Activated naive CD8-positive, alpha-beta T cell (primary cell): ENCODE results near the gene CFAP77.
A peak's percentile ranks its signal among the peaks of the same experiment; 100 is the strongest.
"Not testable (repeated sequence)": the region's sequence is repeated elsewhere in the genome, so short reads cannot be mapped to it uniquely, and the experiment has no call there.

Experiments
- H3K27ac Mint-ChIP-seq: one replicate; pipeline ENCODE4 v1.8.0; 2021; ENCODE audit warnings: mixed read lengths
- H3K27me3 Mint-ChIP-seq: one replicate; pipeline ENCODE4 v1.8.0; 2021; ENCODE audit warnings: mixed read lengths
- H3K36me3 Mint-ChIP-seq: one replicate; pipeline ENCODE4 v1.8.0; 2021; ENCODE audit warnings: mixed read lengths
- H3K4me1 Mint-ChIP-seq: one replicate; pipeline ENCODE4 v1.8.0; 2021; ENCODE audit warnings: low read depth, mixed read lengths
- H3K4me3 Mint-ChIP-seq: one replicate; pipeline ENCODE4 v1.8.0; 2021; ENCODE audit warnings: mild to moderate bottlenecking, mixed read lengths
- H3K9me3 Mint-ChIP-seq: one replicate; pipeline ENCODE4 v1.8.0; 2021; ENCODE audit warnings: low read depth, mixed read lengths

CFAP77 gene

DNA sequence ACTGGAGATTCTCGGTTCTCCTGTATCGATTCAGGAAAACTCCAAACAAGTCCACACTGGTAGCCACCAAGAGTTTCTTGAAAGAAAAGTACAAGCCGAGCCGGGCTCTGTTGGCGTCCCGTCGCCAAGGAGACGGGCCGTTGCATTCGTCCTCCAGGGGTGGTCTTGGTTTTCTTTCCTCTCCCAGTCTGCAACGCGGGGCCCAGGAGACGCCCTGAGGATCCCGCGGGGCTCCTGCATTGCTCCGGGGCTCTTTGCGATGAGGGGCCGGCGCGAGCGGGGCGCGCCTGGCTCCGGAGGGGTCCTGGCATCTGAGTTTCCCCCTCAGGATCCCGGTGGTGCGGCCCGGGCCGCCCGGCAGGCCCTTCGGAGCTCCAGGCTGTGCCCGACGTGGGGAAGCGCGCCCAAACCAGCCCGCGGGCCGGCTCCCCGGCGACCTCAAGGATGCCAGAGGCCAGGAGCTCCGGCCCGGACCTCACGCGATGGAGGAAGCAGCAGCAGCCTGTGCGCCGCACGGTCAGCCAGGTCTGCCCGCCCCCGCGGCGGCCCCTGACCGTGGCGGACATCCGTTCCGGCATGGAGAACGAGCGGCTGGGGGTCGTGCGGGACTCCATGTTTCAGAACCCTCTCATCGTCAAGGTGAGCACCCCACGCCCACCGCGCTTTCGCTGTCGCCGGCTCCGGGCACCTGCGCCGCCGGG lies at the start of gene CFAP77:
CFAP77 (plus strand) TSS at position 384 of the 701 bp plus-strand sequence; CDS start at position 445, 61 bp downstream.
- Mint-ChIP-seq H3K4me3 (peak within 1 kb of the TSS; percentile 83), H3K27me3 (peaks cover 24% of the 10 kb centered on the region), H3K27ac (no peak within 1 kb of the TSS), H3K4me1 (peaks cover 36% of the 10 kb centered on the region), H3K9me3 (no peaks in the 10 kb centered on the region), H3K36me3 (no peaks in the 10 kb centered on the region)

GRCh38 chr9:132364068-132364467 lies 45.9 kb upstream of the CFAP77 start:
- Mint-ChIP-seq H3K4me1 (no peaks in the 10 kb centered on the region), H3K9me3 (no peaks in the 10 kb centered on the region), H3K36me3 (no peaks in the 10 kb centered on the region), H3K27ac (no peak overlapping the region), H3K4me3 (no peak overlapping the region), H3K27me3 (no peaks in the 10 kb centered on the region)

GRCh38 chr9:132365986-132366385 lies 44.0 kb upstream of the CFAP77 start:
- H3K9me3 Mint-ChIP-seq = no peaks in the 10 kb centered on the region
- no peak overlapping the region for H3K4me3 Mint-ChIP-seq
- H3K27ac Mint-ChIP-seq = no peak overlapping the region
- H3K27me3 Mint-ChIP-seq = no peaks in the 10 kb centered on the region
- H3K36me3 Mint-ChIP-seq = no peaks in the 10 kb centered on the region
- no peaks in the 10 kb centered on the region for H3K4me1 Mint-ChIP-seq

- no peaks in the 10 kb centered on the region for H3K4me1 Mint-ChIP-seq
- H3K27ac Mint-ChIP-seq = no peak overlapping the region
- H3K36me3 Mint-ChIP-seq = no peaks in the 10 kb centered on the region
- H3K4me3 Mint-ChIP-seq = no peak overlapping the region
- H3K9me3 Mint-ChIP-seq = no peaks in the 10 kb centered on the region
- H3K27me3 Mint-ChIP-seq = no peaks in the 10 kb centered on the region
Measured at GRCh38 chr9:132366481-132366880, 43.5 kb upstream of the CFAP77 start.

DNA sequence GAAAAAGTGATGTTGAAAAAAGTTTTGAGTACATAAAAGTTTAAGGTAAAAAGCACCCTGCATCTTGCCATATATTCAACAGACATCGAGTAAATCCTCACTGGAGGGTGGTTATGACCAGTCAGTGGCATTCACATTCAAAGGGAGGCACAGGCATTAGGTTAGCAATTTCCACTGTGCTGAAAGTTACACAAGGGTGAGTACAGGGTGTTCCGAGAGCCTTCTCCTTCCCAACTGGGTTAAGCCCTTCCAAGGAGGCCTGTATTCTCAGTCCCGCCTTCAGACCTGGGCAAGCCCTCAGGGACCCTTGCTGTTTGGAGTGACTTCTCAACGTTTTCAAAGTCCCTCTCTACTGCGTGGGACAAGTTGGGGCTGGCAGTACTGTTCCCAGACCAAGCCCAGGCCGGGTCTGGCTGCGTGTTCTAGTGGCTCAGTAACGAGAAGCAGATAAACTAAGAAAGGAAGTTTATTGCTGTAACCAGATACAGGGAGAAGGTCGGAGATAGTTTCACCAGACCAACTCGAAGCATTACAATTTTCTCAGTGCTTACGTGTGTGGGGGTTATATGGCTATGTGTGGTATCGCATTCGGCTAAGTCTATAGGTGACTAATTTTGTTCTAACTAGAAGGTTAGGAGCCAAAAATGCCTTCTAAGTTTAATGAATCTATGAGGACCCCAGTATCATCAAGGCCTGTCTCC lies 42.2 kb upstream of the CFAP77 start:
- Mint-ChIP-seq H3K9me3 (no peaks in the 10 kb centered on the region), H3K27me3 (no peaks in the 10 kb centered on the region), H3K27ac (no peak overlapping the region), H3K4me3 (no peak overlapping the region), H3K4me1 (peaks cover 6% of the 10 kb centered on the region), H3K36me3 (peaks cover 5% of the 10 kb centered on the region)

- no peaks in the 10 kb centered on the region for H3K9me3 Mint-ChIP-seq
- peaks cover 5% of the 10 kb centered on the region for H3K36me3 Mint-ChIP-seq
- H3K4me3 Mint-ChIP-seq = no peak overlapping the region
- H3K27ac Mint-ChIP-seq = no peak overlapping the region
- H3K4me1 Mint-ChIP-seq = peaks cover 14% of the 10 kb centered on the region
- H3K27me3 Mint-ChIP-seq = no peaks in the 10 kb centered on the region
Measured at GRCh38 chr9:132369421-132369820, 40.6 kb upstream of the CFAP77 start.

- no peaks in the 10 kb centered on the region for H3K27me3 Mint-ChIP-seq
- H3K27ac Mint-ChIP-seq = no peak overlapping the region
- H3K4me3 Mint-ChIP-seq = no peak overlapping the region
- H3K4me1 Mint-ChIP-seq = peaks cover 18% of the 10 kb centered on the region
- H3K9me3 Mint-ChIP-seq = no peaks in the 10 kb centered on the region
- peaks cover 10% of the 10 kb centered on the region for H3K36me3 Mint-ChIP-seq
Measured at GRCh38 chr9:132370592-132370991, 39.4 kb upstream of the CFAP77 start.

- Mint-ChIP-seq H3K27me3 (no peaks in the 10 kb centered on the region), H3K4me3 (no peak overlapping the region), H3K36me3 (peaks cover 12% of the 10 kb centered on the region), H3K4me1 (peaks cover 18% of the 10 kb centered on the region), H3K9me3 (no peaks in the 10 kb centered on the region), H3K27ac (peak overlapping the region; percentile 66)
Measured at GRCh38 chr9:132372177-132373095, 37.6 kb upstream of the CFAP77 start.

- H3K27ac Mint-ChIP-seq, H3K9me3 Mint-ChIP-seq, H3K36me3 Mint-ChIP-seq, H3K27me3 Mint-ChIP-seq, H3K4me3 Mint-ChIP-seq: not testable (repeated sequence)
- peaks cover 23% of the 10 kb centered on the region for H3K4me1 Mint-ChIP-seq
Measured at GRCh38 chr9:132377769-132378168, 32.2 kb upstream of the CFAP77 start.

GRCh38 chr9:132378416-132378815 lies 31.6 kb upstream of the CFAP77 start:
- H3K9me3 Mint-ChIP-seq, H3K27me3 Mint-ChIP-seq, H3K4me3 Mint-ChIP-seq, H3K27ac Mint-ChIP-seq, H3K36me3 Mint-ChIP-seq: not testable (repeated sequence)
- peaks cover 23% of the 10 kb centered on the region for H3K4me1 Mint-ChIP-seq

- Mint-ChIP-seq H3K9me3 (no peaks in the 10 kb centered on the region), H3K27me3 (no peaks in the 10 kb centered on the region), H3K4me3 (peak overlapping the region; percentile 15), H3K36me3 (peaks cover 6% of the 10 kb centered on the region), H3K27ac (no peak overlapping the region), H3K4me1 (peaks cover 30% of the 10 kb centered on the region)
Measured at GRCh38 chr9:132381966-132382541, 28.0 kb upstream of the CFAP77 start.

GRCh38 chr9:132383462-132383883 lies 26.5 kb upstream of the CFAP77 start:
- peaks cover 30% of the 10 kb centered on the region for H3K4me1 Mint-ChIP-seq
- H3K9me3 Mint-ChIP-seq = no peaks in the 10 kb centered on the region
- peak overlapping the region; percentile 18 for H3K27ac Mint-ChIP-seq

GRCh38 chr9:132384376-132384775 lies 25.6 kb upstream of the CFAP77 start:
- H3K36me3 Mint-ChIP-seq = peaks cover 6% of the 10 kb centered on the region
- peaks cover 30% of the 10 kb centered on the region for H3K4me1 Mint-ChIP-seq
- H3K9me3 Mint-ChIP-seq = no peaks in the 10 kb centered on the region
- H3K27ac Mint-ChIP-seq = peak overlapping the region; percentile 70
- H3K4me3 Mint-ChIP-seq = no peak overlapping the region
- no peaks in the 10 kb centered on the region for H3K27me3 Mint-ChIP-seq

More at GRCh38 chr9:132383462-132383883, 26.5 kb upstream of the CFAP77 start:
- Mint-ChIP-seq H3K36me3 (peaks cover 6% of the 10 kb centered on the region), H3K27me3 (no peaks in the 10 kb centered on the region), H3K4me3 (no peak overlapping the region)

DNA sequence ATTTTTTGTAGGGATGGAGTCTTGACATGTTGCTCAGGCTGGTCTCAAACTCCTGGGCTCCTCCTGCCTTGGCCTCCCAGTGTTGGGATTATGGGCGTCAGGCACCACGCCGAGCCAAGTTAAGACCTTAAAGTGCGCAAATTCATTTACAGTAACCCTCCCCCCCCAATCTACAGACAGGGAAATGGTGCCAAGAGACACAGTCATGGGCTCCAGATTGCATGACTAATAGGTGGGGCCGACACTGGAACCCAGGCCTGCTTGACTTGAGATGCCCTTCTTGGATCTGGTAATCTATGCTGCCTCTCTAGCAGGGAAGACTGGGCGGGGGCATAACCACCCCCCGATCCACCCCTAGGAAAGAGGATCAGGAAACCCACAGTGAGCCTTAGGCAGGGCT lies 22.9 kb upstream of the CFAP77 start:
- no peak overlapping the region for H3K4me3 Mint-ChIP-seq
- H3K4me1 Mint-ChIP-seq = peaks cover 22% of the 10 kb centered on the region
- no peaks in the 10 kb centered on the region for H3K9me3 Mint-ChIP-seq
- no peak overlapping the region for H3K27ac Mint-ChIP-seq
- H3K36me3 Mint-ChIP-seq = peaks cover 11% of the 10 kb centered on the region
- no peaks in the 10 kb centered on the region for H3K27me3 Mint-ChIP-seq
